Panc1 (cell line): ENCODE results near the gene XKR7. TPM values are rescaled to one million over a fixed set of nuclear protein-coding genes. Genes with fewer than 3 reads are reported as not detected.

Experiments used
- ATAC-seq: fragments of 200-7000 bp; cut with Tn5 transposase; 2 replicates; pipeline ENCODE4 v1.9.1; 2020; ENCODE audit warnings: mild to moderate bottlenecking, moderate library complexity
- BruUV-seq: library from RNA; stranded (reverse); fragments of 400-500 nt; replicated peaks from 2 replicates; lab custom pipeline; 2021; lab: Mats Ljungman, UMichigan
- CTCF ChIA-PET: fragments of 300-600 bp; sonication (Branson Sonifier 250); formaldehyde crosslinking; loops from one replicate; lab custom pipeline; 2022; ENCODE audit warnings: antibody characterized with exemption; lab: Charles Lee
- POLR2A ChIA-PET: fragments of 300-600 bp; sonication (Branson Sonifier 250); formaldehyde crosslinking; loops from one replicate; lab custom pipeline; 2022; ENCODE audit warnings: antibody characterized with exemption; lab: Charles Lee
- DNase-seq: peaks from one replicate; pipeline ENCODE4 v3.0.0-alpha.2; 2010; ENCODE audit warnings: low read depth, low spot score
- H3K27ac ChIP-seq: 2 replicates; pipeline ENCODE4 v1.5.1; 2011; ENCODE audit warnings: mild to moderate bottlenecking, low read length, inconsistent platforms
- H3K27me3 ChIP-seq: fragments of 200-500 bp; sonication (Bioruptor generic); 2 replicates; pipeline ENCODE4 v1.6.0; 2014; ENCODE audit warnings: low read length, inconsistent platforms; ENCODE audit not compliant: control insufficient read depth, insufficient read depth
- H3K36me3 ChIP-seq: fragments of 200-500 bp; sonication (Bioruptor generic); 2 replicates; pipeline ENCODE4 v1.5.1; 2014; ENCODE audit warnings: inconsistent platforms, mild to moderate bottlenecking, low read length, moderate library complexity; ENCODE audit not compliant: control insufficient read depth, insufficient read depth
- H3K4me1 ChIP-seq: 2 replicates; pipeline ENCODE4 v1.5.1; 2011; ENCODE audit warnings: inconsistent platforms, mild to moderate bottlenecking, low read length, moderate library complexity; ENCODE audit not compliant: control insufficient read depth, insufficient read depth
- H3K4me3 ChIP-seq, 2 experiments: 2 replicates each; pipeline ENCODE4 v1.5.1; 2011 to 2012; ENCODE audit warnings: low read depth in 2 of 2, low read length in 2 of 2, mild to moderate bottlenecking in 2 of 2, inconsistent platforms in 1 of 2, moderate library complexity in 1 of 2
- H3K9me3 ChIP-seq: fragments of 200-500 bp; sonication (Bioruptor generic); 2 replicates; pipeline ENCODE4 v1.5.1; 2014; ENCODE audit warnings: low read depth, mild to moderate bottlenecking, inconsistent platforms, low read length, moderate library complexity; ENCODE audit not compliant: control insufficient read depth, insufficient read depth
- POLR2AphosphoS5 ChIP-seq: IDR thresholded peaks from 2 replicates; pipeline ENCODE4 v1.6.1; 2012; ENCODE audit warnings: mild to moderate bottlenecking, low read depth, low read length, moderate library complexity
- SIN3A ChIP-seq: IDR thresholded peaks from 2 replicates; pipeline ENCODE4 v1.6.1; 2012; ENCODE audit warnings: low read depth, mild to moderate bottlenecking, low read length, moderate library complexity, borderline replicate concordance; ENCODE audit not compliant: insufficient read depth
- TCF7L2 ChIP-seq: IDR thresholded peaks from 2 replicates; pipeline ENCODE4 v1.6.1; 2011; ENCODE audit warnings: mild to moderate bottlenecking, low read depth, low read length, inconsistent platforms
- in situ Hi-C: cut with HindIII; loops from 2 replicates; pipeline ENCODE4 v1.10.0; 2016; ENCODE audit warnings: low sequenced_read_pairs, low pct_unique_long_range_greater_than_20kb
- intact Hi-C: fragments of 100-400 bp; cut with micrococcal nuclease; formaldehyde crosslinking; loops from one replicate; pipeline ENCODE4 v1.10.0; 2022; ENCODE audit not compliant: unreplicated experiment
- total RNA-seq: library from RNA; stranded (reverse); gene quantifications from one replicate; pipeline ENCODE4 v1.2.1, GENCODE V29; 2021; ENCODE audit not compliant: unreplicated experiment
- TF ChIP-seq, protein P1 (sequence below), 2 experiments: IDR thresholded peaks; 2 replicates each; pipeline ENCODE4 v1.6.1; 2011 to 2012; ENCODE audit warnings: low read depth in 2 of 2, control low read depth in 1 of 2, low read length in 1 of 2, mild to moderate bottlenecking in 1 of 2, moderate library complexity in 1 of 2; ENCODE audit not compliant: insufficient read depth in 1 of 2
- TF ChIP-seq, protein P2 (sequence below): fragments of 450-650 bp; IDR thresholded peaks from 2 replicates; pipeline ENCODE4 v1.5.1; 2017; ENCODE audit warnings: mild to moderate bottlenecking

XKR7 gene
- total RNA-seq, 1 experiment from 2014 or later, result 6.2 TPM

DNA sequence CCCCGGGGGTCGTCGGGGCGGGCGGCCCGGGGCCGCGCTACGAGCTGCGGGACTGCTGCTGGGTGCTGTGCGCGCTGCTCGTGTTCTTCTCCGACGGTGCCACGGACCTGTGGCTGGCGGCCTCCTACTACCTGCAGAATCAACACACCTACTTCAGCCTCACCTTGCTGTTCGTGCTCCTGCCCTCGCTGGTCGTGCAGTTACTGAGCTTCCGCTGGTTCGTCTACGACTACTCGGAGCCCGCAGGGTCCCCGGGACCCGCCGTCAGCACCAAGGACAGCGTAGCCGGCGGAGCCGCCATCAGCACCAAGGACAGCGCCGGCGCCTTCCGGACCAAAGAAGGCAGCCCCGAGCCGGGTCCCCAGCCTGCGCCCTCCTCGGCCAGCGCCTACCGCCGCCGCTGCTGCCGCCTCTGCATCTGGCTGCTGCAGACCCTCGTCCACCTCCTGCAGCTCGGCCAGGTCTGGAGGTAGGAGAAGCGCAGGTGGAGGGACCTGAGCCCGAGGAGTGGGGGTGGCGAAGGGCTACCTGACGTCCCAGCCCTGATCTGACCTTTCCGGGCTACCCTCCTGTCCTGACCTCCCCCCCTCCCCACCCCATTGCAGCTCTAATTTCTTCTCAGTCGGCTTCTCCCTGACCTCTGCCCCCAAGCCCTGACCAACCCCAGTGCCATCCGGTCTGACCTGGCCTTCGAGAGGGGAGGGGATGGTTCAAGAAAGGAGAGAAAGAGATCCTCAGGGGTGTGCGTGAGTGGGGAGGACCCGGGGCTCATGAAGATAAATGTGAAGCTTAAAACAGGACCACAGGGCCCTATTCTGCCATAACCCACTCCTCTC is 558 bp downstream of the XKR7 start:
- Histone ChIP-seq H3K4me1 (peaks cover 56% of the 10 kb centered on the region), H3K27ac (peak overlapping the region; percentile 93), H3K9me3 (no peaks in the 10 kb centered on the region), H3K27me3 (peaks cover 9% of the 10 kb centered on the region), H3K4me3 (peak overlapping the region; percentile 43 to 45), H3K36me3 (no peaks in the 10 kb centered on the region)
- DNase-seq (no peak), ATAC-seq (peak; percentile 62)
- ChIA-PET POLR2A (no interaction called here), CTCF (no interaction called here)
- no TSS peak for BruUV-seq
- peak; percentile 100 for TF ChIP-seq SIN3A
- TF ChIP-seq TCF7L2, result no peak
- TF ChIP-seq POLR2AphosphoS5, result peak; percentile 71; the same call in 1 of the 2 replicates
- TF ChIP-seq, protein P1, sequence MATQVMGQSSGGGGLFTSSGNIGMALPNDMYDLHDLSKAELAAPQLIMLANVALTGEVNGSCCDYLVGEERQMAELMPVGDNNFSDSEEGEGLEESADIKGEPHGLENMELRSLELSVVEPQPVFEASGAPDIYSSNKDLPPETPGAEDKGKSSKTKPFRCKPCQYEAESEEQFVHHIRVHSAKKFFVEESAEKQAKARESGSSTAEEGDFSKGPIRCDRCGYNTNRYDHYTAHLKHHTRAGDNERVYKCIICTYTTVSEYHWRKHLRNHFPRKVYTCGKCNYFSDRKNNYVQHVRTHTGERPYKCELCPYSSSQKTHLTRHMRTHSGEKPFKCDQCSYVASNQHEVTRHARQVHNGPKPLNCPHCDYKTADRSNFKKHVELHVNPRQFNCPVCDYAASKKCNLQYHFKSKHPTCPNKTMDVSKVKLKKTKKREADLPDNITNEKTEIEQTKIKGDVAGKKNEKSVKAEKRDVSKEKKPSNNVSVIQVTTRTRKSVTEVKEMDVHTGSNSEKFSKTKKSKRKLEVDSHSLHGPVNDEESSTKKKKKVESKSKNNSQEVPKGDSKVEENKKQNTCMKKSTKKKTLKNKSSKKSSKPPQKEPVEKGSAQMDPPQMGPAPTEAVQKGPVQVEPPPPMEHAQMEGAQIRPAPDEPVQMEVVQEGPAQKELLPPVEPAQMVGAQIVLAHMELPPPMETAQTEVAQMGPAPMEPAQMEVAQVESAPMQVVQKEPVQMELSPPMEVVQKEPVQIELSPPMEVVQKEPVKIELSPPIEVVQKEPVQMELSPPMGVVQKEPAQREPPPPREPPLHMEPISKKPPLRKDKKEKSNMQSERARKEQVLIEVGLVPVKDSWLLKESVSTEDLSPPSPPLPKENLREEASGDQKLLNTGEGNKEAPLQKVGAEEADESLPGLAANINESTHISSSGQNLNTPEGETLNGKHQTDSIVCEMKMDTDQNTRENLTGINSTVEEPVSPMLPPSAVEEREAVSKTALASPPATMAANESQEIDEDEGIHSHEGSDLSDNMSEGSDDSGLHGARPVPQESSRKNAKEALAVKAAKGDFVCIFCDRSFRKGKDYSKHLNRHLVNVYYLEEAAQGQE (IDR thresholded peaks at IDR 0.05; ENCODE audit: insufficient read depth in 1 of 2, low read depth in 2 of 2, low read length in 1 of 2), result peak; percentile 99 to 100
- in situ Hi-C loops (no loop called here), intact Hi-C loops (no loop called here)

DNA sequence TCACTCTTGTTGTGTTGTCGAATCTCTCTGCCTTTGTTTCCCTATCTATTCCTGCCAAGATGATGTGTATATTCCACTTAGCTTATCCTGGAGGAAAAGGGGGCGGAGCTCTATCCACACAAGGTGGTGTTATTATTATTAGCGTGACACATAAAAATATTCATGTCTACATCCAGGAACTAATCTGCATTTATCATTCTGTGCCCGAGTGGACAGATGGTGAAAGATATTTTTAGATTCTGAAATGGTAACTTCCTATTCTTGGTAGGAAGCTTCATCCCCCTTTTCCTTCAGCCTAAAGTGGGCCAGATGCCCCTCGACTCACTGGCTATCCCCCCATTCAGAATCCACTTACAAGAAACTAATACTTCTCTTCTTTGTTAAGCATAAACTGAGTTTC is 2.0 kb downstream of the XKR7 start:
- peaks cover 9% of the 10 kb centered on the region for H3K27me3 ChIP-seq

More for the DNA sequence above, 2.0 kb downstream of the XKR7 start:
- ChIA-PET POLR2A (interaction anchor here (1.1 kb wide), 1 partner anchor 90 kb away, joined by 5 read pairs; no protein-coding TSS in a partner anchor), CTCF (no interaction called here)
- no TSS peak for BruUV-seq
- H3K36me3 ChIP-seq, result no peaks in the 10 kb centered on the region
- DNase-seq (no peak), ATAC-seq (no peak)
- in situ Hi-C loops, result loop anchor here (5.0 kb wide), 1 partner anchor 72 kb away; no protein-coding TSS in a partner anchor
- H3K27ac ChIP-seq, result peak overlapping the region; percentile 93
- TF ChIP-seq TCF7L2, result no peak
- TF ChIP-seq, protein P1 (IDR thresholded peaks at IDR 0.05; ENCODE audit: insufficient read depth in 1 of 2, low read depth in 2 of 2, low read length in 1 of 2), result no peak
- TF ChIP-seq SIN3A, result no peak
- TF ChIP-seq, protein P2, sequence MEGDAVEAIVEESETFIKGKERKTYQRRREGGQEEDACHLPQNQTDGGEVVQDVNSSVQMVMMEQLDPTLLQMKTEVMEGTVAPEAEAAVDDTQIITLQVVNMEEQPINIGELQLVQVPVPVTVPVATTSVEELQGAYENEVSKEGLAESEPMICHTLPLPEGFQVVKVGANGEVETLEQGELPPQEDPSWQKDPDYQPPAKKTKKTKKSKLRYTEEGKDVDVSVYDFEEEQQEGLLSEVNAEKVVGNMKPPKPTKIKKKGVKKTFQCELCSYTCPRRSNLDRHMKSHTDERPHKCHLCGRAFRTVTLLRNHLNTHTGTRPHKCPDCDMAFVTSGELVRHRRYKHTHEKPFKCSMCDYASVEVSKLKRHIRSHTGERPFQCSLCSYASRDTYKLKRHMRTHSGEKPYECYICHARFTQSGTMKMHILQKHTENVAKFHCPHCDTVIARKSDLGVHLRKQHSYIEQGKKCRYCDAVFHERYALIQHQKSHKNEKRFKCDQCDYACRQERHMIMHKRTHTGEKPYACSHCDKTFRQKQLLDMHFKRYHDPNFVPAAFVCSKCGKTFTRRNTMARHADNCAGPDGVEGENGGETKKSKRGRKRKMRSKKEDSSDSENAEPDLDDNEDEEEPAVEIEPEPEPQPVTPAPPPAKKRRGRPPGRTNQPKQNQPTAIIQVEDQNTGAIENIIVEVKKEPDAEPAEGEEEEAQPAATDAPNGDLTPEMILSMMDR, result no peak
- no peak for TF ChIP-seq POLR2AphosphoS5
- peak overlapping the region in 1 of 2 experiments; percentile 45; a peak in 2 of 4 replicates for H3K4me3 ChIP-seq
- H3K9me3 ChIP-seq, result no peaks in the 10 kb centered on the region
- intact Hi-C loops, result loop anchor here (5.0 kb wide), 1 partner anchor 47 kb away; no protein-coding TSS in a partner anchor
- peaks cover 67% of the 10 kb centered on the region for H3K4me1 ChIP-seq
